ENCODE measurements around the gene NBPF8.
A peak's percentile ranks its signal among the peaks of the same experiment; 100 is the strongest.
"Not testable (repeated sequence)": the region's sequence is repeated elsewhere in the genome, so short reads cannot be mapped to it uniquely, and the experiment has no call there.

Gene NBPF8, protein sequence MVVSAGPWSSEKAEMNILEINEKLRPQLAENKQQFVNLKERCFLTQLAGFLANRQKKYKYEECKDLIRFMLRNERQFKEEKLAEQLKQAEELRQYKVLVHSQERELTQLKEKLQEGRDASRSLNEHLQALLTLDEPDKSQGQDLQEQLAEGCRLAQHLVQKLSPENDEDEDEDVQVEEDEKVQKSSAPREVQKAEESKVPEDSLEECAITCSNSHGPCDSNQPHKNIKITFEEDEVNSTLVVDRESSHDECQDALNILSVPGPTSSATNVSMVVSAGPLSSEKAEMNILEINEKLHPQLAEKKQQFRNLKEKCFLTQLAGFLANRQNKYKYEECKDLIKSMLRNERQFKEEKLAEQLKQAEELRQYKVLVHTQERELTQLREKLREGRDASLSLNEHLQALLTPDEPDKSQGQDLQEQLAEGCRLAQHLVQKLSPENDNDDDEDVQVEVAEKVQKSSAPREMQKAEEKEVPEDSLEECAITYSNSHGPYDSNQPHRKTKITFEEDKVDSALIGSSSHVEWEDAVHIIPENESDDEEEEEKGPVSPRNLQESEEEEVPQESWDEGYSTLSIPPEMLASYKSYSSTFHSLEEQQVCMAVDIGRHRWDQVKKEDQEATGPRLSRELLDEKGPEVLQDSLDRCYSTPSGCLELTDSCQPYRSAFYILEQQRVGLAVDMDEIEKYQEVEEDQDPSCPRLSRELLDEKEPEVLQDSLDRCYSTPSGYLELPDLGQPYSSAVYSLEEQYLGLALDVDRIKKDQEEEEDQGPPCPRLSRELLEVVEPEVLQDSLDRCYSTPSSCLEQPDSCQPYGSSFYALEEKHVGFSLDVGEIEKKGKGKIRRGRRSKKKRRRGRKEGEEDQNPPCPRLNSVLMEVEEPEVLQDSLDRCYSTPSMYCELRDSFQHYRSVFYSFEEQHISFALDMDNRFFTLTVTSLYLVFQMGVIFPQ

DNA sequence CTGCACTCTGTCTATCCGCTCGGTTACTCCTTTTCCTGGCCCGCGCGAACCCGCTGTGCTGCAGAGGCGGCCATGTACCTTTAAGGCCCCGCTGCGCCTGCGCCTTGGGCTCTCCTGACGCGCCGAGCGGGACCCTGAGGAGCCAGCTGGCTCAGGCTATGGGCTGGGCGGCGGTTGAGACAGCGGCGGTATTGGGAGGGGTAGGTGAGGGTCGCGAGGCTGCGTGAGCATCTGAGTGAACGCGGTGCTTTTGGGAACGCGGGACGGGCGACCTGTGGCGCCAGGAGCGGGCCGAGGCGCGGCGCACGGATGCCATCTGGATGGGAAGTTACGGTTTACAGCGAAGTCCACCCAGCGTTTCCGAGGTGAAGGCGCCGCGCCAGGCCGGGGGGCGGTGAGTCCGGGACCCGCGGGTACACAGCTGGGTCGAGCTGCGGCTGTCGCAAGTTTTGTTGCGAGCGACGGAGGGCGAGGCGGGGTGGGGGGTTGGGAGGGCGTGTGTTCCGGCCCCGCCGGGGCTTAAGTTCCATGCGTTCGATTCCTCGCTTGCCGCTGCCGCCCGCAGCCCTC lies at the start of gene NBPF8:
Gene NBPF8 (plus strand): TSS at position 125 of the 570 bp plus-strand sequence. CDS start 21,488 bp downstream, outside the sequence.
- DNase-seq, result peak in 32 of 51 donors; percentile 1 to 69 (median 31)

DNA sequence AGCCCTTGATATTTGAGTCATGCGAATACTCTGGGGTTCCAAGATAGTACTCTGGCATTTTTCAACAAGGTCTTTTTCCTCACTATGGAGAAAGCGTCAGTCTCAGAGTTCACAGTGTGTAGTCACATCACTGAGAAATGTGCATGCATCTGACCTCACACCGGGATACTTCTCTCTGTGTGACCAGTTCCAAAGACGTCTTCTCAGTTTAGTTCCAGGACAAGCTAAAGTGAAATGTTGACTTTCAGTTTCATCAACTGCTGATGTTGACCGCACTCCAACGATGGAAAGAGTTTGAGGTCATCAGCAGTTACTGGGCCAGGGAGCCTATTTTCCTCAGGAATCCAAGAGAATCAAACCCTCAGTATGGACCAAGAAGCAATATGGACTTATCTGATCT lies 47.1 kb upstream of the NBPF8 start:
- DNase-seq, result not testable (repeated sequence)

DNA sequence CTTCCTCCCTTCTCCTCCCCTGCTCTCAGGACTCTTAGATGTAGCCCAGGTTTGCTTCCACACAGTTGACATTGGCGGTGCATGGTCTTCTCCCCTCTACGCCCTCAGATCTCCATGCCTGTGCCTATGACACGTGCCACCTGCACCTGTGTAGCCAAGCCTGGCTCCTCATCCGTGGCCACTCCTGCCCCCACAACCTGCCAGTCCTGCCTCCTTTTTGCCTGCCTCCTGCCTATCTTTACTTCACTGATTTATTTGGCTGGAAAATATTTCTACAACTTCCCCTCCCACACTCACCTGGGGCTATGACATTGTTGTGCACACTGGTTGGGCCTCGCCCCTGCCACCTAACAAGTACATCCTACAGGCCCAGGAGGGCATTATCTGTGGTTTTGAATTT lies 28.2 kb upstream of the NBPF8 start:
- not testable (repeated sequence) for DNase-seq

DNA sequence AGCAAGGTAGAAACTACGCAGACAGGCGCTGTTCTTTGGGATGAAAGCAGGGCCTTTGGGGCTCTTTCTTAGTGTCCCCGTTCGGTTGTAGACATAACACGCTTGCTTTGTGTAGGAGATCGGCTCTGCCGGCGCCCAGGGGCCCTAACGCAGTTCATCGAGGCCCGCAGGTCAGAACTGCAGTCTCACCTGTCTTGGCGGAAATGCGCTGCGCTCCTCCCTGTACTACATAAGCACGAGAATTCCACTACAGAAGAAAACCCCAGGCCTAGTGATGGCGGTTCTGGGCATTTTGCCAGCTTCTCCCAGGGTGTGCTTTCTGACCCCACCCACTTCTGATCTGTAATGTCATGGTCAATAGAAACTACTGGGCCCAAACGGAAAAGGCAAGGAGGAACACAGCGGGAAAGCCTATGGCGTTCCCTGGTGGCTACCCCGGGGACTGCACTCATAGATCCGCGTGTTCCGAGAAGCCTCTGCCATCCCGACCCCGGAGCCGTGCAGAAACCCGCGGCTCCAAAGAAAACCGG lies 26.2 kb upstream of the NBPF8 start:
- peak in 6 of 51 donors; percentile 0 to 14 (median 3) for DNase-seq

DNA sequence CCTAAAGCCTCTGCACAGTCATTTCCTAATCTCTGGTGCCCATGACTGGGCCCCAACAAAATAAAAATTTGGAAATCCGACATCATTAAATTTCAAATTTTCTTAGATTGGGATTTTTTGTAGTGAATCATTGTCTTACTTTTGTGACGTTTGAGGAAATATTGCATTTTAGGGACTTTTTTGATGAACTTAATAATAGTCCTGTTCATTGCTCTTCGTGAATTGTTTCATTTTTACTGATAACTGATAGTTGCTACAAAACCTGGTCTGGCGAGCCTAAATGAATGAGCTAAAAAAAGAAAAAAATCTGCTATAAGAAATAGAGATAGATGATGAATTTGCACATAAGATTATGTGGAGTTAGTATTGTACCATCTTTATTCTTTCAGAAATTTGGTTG lies 23.5 kb upstream of the NBPF8 start:
- DNase-seq, result not testable (repeated sequence)

DNA sequence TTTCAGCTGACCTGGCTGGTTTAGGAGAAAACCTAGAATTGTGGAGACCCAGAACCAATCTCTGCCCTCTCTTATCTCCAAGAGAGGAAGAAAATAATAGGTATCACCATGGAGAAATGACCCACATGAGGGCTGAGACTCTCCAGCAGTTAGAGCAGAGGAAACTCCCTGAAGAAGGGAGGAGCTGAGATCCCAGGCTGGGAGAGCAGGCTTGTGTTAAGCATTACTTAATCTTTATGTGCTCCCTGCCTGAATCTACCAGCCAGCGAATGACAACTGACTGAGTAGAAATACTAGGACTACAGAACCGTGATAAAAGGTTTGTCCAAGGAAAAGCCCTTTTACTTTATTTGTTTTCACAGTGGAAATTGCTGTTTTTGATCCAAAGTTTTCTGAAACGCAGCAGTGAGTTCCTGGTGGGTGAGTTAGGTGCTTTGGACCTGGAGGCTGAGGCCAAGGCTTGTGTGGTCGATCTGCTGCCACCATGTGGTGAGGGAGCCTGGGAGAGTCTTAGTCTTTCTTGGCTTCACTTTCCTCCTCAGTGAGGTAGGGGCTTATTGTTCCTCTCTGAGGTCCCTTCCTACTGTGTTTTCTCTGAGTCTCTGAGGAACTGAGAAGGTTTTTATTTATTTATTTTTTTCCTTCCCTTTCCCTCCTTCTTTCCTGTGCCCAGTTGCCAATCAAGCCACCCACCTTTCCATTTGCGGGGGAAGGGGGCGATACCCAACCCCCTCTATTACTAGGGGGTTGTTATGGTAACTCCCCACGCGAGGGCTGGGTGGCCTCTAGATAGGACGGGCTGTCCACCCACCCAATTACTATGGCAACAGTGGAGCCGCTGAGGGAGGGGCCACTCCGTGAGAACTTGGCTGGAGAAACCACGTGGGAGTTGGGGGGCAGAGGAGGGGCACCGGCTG lies 21.3 kb upstream of the NBPF8 start:
- DNase-seq, result not testable (repeated sequence)

DNA sequence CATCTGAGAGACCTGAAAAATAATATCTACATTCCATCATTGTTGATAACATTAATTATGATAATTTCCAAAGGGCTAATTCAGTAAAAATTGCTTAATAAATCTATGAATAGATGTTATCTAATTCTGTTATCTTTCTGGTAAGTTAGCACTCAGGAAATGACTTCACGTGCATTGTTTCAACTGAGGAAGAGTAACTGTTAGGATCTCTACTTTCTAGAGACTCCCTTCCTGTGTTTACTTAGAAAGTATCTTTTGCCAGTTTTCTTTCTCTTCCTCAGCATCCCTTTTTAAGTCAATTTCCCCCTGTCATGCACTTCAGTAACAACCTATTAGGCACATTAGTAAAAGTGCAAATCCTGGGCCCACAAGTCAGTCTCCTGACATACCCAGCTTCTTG lies 9.5 kb upstream of the NBPF8 start:
- DNase-seq, result not testable (repeated sequence)

DNA sequence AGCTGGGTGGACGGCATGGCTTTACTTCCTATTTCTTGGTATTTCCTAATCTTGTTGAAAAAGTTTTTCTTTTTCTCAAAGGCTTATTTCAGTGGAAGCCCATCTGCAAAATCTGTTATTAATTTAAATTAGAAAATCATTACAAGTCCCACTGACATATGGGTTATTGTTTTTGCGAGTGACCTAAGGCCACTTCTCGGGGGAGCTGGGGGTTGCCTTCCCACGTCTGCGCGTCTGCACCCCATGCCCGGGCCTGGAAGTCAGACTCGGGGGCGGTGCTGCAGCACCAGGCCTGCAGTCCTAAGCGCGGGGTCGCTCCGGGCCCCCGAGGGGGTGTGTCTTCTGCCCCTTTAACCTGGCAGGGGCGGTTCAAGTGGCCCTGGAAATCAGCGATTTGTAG lies 384 bp upstream of the NBPF8 start:
- not testable (repeated sequence) for DNase-seq

DNA sequence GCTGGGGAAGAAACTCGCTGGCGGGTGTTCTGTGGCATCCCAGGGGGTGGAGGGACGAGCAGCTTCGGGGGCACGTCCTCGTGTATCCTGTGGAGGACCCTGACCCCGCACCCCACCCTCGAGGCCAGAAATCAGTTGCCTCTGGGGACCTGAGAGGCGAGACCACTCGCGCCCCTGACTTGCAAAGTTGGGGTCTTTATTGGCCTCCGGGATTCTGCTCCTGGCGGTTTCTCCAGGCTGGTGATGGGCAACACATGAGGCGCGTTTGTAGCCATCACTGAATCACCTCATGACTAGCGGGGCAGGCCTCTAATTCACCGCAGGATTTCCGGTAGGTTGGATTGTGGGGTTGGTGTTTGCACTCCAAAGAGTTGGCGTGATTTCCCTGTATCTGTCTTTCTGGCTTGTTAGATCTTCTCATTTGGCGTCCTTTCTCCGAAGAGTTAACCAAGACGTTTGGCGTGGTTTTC lies 692 bp downstream of the NBPF8 start:
- peak in 10 of 51 donors; percentile 1 to 15 (median 3) for DNase-seq

DNA sequence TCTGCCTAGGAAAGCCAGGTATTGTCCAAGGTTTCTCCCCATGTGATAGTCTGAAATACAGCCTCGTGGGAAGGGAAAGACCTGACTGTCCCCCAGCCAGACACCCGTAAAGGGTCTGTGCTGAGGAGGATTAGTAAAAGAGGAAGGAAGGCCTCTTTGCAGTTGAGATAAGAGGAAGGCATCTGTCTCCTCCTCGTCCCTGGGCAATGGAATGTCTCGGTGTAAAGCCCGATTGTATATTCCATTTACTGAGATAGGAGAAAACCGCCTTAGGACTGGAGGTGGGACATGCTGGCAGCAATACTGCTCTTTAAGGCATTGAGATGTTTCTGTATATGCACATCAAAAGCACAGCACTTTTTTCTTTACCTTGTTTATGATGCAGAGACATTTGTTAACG lies 10.2 kb downstream of the NBPF8 start:
- not testable (repeated sequence) for DNase-seq

DNA sequence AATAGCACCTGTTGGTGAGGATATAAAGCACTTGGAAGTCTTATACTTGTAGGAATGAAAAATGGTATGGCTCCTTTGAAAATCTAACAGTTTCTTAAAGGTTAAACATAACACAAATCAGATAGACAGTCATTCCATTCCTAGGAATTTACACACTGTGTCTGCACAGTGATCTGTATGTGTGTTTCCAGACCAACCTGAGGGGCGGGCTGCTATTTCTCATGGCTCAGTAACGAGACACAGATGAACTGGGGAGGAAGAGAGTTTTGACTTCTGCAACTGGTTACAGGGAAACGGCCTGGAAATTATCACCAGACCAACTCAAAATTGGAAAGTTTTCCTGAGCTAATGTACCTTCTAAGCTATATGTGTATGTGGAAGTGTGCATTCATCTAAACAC lies 16.8 kb downstream of the NBPF8 start:
- not testable (repeated sequence) for DNase-seq

DNA sequence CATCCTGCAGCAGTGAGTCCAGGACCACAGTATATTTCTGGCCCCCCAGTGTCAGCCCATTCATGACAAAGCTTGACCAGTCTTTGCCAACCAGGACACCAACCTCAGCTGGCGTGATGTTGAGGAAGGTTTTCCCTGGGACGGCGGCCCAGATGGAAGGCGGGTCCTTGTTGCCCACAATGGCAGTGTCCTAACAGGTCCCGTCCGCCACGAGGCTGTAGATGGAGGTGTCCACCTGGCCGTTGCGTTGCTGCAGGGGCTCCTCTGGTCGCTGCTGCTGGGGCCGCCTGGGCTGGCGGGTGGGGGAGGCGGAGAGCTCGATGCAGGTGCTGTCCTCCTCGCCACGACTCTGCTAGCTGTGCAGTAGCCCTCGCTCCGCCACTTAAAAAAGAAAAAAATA lies 19.0 kb downstream of the NBPF8 start:
- DNase-seq, result not testable (repeated sequence)

DNA sequence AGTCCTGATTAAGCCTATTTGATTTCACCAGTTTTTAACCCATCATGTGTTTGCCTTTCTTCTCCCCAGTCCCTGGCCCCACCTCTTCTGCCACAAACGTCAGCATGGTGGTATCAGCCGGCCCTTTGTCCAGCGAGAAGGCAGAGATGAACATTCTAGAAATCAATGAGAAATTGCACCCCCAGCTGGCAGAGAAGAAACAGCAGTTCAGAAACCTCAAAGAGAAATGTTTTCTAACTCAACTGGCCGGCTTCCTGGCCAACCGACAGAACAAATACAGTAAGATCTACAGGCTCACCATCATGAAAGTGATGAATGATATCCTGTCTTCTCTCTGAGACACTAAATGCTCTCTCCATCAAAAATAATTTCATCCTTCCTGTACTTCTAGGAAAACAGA lies 34.3 kb downstream of the NBPF8 start:
- DNase-seq, result not testable (repeated sequence)

Data from hypothalamus (tissue), 51 donors.